M059J (cell line): ENCODE results near the gene OMG. TPM values are rescaled to one million over a fixed set of nuclear protein-coding genes. Genes with fewer than 3 reads are reported as not detected.
"Not testable (repeated sequence)": the region's sequence is repeated elsewhere in the genome, so short reads cannot be mapped to it uniquely, and the experiment has no call there.

Experiments
- DNase-seq: peaks from one replicate; pipeline ENCODE4 v3.0.0-alpha.2; 2012; ENCODE audit warnings: low read depth
- total RNA-seq: library from RNA; depleted of rRNA; stranded (reverse); fragments of >200 nt; shearing (Covaris generic); gene quantifications from 2 replicates; pipeline ENCODE4 v1.2.3, GENCODE V29; 2014

Gene OMG
- total RNA-seq, 1 experiment from 2014 or later, result not detected

GRCh38 chr17:31308372-31309334, 11.6 kb upstream of the OMG start:
- DNase-seq, result no peak

GRCh38 chr17:31307640-31308039, 10.6 kb upstream of the OMG start:
- no peak for DNase-seq

DNA sequence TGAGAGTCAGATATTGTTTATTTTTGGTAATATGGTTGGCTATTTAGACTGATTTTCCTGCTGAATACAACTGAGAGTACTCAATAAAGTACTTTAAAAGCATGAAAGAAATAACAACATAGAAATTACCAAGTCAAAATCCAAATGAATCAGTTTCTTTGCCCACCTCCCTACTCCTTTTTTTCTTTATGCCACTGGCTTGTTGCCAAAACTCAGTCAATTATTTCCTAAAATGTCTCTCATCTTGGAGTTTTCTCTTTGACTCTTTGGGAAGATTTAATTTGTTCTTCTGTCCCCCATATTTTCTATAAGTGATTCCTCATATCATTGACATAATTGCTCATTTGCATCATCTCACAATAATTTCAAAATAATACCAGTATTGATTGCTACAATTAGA, 2.6 kb upstream of the OMG start:
- no peak for DNase-seq

DNA sequence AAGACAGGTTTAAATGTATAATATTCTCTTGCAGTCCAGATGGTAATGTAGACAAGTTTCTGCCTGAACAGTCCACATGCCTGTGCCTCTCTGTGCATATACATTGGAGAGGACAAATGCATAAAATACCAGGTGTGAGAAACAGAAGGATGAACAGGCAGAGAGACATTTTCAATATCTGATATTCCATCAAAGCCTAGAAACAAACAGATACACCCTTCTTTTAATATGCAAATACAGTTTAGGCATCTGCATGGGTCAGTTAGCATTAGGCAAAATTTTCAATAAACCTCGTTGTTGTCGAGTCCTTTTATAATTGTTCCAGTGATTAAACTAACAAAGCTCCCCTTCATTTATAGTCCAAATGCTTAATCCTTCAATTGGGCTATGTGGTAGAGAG, 897 bp downstream of the OMG start:
- DNase-seq, result no peak

DNA sequence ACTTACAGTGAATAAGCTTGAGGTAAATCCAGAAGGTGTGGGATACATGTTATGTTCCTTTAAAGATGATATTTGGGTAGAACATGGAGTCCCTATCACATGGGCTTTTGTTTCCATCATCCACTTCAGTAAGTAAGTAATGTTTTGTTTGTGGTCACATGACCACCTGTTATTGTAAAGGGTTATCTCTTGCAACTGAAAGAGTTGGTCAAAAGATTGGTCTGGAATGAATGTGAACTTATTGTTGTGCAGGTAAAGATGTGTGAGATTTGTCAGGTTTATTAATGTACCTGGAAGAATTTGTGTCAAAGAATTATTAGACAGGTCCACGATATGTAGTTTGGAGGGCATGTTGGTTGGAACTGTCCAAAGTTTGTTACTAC, 1.6 kb downstream of the OMG start:
- no peak for DNase-seq

DNA sequence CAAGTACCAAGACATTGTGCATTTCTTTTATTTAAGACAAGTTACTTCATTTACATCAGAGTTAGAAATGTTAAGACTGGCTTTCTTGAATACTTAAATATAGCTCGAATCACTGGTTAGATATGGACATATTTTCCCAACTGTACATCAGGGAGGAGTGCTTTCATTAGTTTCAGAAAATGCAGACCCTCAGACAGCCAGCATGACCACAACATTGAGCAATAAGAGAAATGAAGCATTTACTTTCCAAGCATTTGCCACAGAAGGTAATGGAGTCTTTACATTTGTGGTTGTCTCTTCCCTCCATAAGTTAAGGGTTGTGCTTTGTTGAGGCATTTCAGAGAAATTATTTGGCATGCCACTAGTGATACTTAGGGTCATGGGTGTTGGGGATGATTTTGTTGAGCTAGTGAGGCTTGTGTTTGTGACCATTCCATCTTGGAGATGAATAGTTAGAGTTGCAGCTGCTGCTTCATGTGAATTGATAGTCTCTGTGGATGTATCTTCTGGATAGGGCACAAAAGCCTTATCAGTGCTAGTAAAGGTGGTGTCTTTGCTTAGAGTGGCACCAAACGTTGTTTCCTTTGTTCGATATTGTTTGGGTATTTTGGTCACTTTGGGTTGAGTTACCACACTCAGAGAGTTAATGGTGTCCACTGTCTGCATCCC, 2.1 kb downstream of the OMG start:
- no peak for DNase-seq

DNA sequence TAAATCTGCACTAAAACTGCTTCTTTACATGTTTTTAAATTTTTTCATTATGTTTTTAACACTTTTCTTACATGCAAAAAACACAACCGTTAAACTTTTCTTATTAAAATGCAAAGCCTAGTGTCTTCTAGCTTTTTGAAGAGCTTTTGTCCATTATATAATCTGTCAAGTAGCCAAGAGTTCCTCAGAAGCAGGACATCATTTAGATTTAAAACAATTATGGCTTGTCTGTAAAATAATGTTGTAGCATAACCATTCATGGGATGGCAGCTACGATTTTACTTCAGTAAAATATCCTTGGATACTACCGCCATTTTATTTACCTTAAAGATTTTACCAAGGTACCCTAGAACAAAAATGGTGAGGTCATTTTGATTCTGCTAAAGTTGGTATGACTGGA, 2.8 kb downstream of the OMG start:
- DNase-seq, result no peak

GRCh38 chr17:31293581-31293980, 3.5 kb downstream of the OMG start:
- no peak for DNase-seq

DNA sequence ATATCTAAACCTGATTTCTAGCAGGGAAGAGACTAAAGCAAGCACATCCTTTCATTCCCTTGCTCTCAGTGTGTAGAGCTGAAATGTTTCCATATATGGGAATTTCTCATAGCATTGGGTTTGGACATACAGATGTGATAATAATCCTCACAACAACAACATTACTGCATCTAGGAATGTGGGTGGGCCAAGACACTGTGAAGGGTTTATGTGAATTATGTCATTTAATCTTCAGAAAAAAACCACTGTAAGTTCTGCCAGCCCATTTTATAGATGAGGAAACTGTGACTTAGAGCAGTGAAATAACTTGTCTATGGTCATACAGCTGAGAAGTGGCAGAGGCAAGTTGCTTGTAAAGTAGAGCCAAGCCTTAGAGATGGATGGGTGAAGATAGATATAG, 5.2 kb downstream of the OMG start:
- DNase-seq, result no peak

DNA sequence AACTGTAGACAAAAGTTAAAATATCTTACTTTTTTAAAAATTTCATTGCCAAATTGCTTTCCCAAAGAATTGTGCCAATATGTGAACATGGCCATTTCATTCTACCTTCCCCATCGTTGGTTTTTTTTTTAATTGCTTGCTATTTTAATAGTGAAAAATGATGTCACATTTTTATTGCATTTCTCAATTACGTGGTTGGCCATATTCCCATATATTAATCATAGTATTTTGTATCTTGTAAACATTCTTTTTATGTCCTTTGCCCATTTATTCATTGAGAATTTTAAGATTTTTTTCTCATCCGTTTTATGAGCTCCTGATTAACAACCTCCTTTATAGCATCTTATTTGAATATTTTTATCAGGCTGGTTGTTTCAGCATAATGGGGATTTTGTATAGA, 7.2 kb downstream of the OMG start:
- DNase-seq, result no peak

DNA sequence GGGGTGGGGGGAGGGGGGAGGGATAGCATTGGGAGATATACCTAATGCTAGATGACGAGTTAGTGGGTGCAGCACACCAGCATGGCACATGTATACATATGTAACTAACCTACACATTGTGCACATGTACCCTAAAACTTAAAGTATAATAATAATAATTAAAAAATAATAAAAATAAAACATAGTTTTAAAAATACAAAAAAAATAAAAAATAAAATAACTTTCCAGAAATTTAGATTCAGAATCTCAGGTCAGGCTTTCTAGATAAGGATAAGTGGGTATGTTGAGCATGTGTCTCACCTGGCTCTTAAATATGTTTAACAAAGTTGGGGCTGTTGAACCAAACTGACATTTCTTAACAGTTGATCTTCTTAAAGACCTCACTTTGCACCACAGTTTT, 9.1 kb downstream of the OMG start:
- not testable (repeated sequence) for DNase-seq

- no peak for DNase-seq
These were observed 10.5 kb downstream of the OMG start for GRCh38 chr17:31286587-31286986.

- DNase-seq, result no peak
These were observed 13.2 kb downstream of the OMG start for GRCh38 chr17:31283841-31284240.

DNA sequence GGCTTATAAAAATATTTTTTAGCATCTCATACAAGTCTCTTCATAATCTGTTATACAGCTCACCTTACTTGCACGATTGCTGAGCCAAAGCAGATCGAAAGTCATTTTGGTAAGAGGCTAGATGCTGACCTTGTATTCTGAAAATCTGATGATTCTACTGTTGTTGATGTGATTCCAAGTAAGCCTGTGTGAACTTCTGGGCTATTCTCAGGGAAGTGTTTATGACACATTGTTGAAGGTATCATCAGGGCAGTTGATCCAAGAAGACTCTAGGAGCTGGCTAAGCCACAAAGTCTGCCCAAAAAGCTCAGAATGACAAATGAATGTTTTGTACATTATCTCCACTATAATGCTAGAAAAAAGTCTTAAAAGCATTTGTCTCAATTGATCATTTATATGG, 16.0 kb downstream of the OMG start:
- DNase-seq, result no peak

DNA sequence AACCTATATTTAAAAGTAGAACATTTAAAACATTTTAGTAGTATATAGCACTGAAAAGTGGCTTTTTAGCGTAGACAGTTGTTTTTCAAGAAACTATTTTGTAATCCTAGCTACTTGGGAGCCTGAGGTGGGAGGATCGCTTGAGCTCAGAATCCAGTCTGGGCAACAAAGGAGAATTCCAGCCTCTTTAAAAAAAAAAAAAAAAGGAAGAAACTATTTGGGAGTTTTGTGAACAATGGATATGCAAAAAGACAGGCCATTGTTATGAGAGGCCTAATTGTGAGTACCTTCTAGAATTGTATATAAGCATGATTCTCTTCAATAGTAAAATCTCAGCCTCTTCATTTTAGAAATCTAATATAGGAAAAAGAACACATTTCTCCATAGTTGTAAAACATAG, 17.6 kb downstream of the OMG start:
- no peak for DNase-seq

- no peak for DNase-seq
These were observed 21.9 kb downstream of the OMG start for GRCh38 chr17:31275116-31275515.

GRCh38 chr17:31274252-31274651, 22.8 kb downstream of the OMG start:
- DNase-seq, result peak; percentile 43

DNA sequence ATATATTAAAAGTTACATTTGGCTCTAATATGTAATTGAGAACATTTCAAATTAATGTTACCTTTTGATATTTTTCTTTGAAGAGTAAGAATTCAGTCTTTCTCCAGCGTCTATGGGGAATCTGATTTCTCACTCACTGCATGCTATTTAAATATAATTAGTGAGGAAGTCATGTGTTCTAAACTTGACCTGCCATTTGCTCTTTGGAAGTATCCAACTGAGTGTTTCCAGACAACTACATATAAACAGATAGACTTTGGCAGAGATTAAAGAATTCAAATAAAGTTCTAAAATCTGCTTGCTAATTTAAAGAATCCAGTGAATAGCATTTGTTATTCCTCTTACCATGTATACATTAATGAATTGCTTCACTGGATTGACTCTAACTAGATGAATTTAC, 23.5 kb downstream of the OMG start:
- DNase-seq, result no peak

DNA sequence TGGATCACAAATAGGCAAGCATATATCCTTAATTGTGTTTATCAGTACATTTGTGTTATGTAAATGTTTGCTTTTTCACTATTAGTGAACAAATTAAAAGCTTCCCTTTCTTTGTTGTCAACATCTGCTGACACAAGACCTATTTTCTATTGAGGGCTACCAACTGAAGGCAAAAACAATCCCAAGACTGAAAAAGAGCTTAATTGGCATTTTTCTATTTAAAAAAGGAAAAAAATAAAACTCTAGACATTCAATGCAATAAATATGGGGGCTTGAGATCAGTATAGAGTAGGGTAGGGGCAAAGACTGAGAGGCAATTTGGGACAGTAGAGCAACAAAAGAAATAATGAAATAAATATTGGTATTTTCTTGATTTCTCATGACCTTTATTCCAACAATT, 24.2 kb downstream of the OMG start:
- DNase-seq, result no peak

- DNase-seq, result no peak
These were observed 24.8 kb downstream of the OMG start for GRCh38 chr17:31272236-31272635.

DNA sequence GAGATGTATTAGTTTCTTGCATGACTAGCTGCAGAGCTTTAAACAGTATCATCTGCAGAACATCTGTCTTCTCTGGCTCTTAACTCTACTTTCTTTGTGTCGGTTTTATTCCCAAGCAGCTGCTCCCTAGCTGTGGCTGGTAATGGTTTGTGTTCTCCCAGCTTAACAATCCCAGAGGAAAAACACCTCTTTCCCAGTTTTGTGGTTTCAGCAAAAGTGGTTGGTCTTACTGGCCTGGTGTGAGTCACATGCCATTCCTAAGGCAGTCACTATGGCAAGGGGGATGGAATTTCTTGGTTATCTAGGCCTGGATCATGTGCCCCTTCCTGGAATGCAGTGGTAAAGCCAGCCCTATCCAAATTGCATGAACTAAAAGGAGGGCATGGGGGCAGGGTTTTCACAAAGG, 27.5 kb downstream of the OMG start:
- peak; percentile 98 for DNase-seq

GRCh38 chr17:31269036-31269577, 27.9 kb downstream of the OMG start:
- no peak for DNase-seq

DNA sequence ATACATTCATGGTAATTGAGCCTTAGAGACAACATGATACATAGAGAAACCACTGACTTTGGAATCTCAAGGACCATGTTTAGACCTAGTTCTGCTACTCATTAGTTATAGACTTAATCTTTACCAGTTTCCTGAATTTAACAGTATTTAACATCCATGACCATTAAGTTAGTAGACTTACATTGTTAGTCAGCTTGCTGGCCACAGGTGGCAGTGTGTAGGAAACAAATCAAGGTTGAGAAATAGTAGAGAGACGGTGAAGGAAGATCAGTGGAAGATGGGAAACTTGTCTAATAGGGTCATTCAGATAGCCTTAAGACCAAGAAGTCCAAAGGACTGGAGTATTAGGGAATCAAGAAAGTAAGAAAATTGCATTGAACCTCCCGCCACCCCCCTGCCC, 31.0 kb downstream of the OMG start:
- DNase-seq, result no peak
